Neural cell (in vitro differentiated cells): ENCODE data around the gene MEMO1.
"Not testable (repeated sequence)": the region's sequence is repeated elsewhere in the genome, so short reads cannot be mapped to it uniquely, and the experiment has no call there.

ENCODE experiments used
- EZH2 ChIP-seq: fragments of 200-600, 300-800 bp; shearing (Covaris generic), sonication (generic); IDR thresholded peaks from 2 replicates; pipeline ENCODE4 v1.6.1; 2014; ENCODE audit warnings: antibody characterized with exemption, low read length, borderline replicate concordance, mild to moderate bottlenecking; ENCODE audit not compliant: insufficient read depth, poor library complexity, severe bottlenecking
- TAF1 ChIP-seq: IDR thresholded peaks from 2 replicates; pipeline ENCODE4 v1.6.1; 2012; ENCODE audit warnings: low read depth
- TF ChIP-seq, protein P1 (sequence below): fragments of 450-650 bp; IDR thresholded peaks from 2 replicates; pipeline ENCODE4 v1.5.1; 2014; ENCODE audit warnings: antibody characterized with exemption, mild to moderate bottlenecking, moderate library complexity; ENCODE audit not compliant: poor library complexity, severe bottlenecking

DNA sequence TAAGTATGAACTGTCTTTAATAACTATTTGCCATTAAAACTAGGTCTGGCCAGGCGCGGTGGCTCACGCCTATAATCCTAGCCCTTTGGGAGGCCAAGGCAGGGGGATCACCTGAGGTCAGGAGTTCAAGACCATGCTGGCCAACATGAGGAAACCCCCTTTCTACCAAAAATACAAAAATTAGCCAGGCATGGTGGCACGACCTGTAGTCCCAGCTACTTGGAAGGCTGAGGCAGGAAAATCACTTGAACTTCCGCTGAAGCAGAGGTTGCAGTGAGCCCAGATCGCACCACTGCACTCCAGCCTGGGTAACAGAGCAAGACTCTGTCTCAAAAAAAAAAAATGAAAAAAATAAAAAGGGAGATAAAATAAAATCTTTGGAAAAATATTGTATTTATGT is 44.4 kb downstream of the MEMO1 start:
- TF ChIP-seq, protein P1, sequence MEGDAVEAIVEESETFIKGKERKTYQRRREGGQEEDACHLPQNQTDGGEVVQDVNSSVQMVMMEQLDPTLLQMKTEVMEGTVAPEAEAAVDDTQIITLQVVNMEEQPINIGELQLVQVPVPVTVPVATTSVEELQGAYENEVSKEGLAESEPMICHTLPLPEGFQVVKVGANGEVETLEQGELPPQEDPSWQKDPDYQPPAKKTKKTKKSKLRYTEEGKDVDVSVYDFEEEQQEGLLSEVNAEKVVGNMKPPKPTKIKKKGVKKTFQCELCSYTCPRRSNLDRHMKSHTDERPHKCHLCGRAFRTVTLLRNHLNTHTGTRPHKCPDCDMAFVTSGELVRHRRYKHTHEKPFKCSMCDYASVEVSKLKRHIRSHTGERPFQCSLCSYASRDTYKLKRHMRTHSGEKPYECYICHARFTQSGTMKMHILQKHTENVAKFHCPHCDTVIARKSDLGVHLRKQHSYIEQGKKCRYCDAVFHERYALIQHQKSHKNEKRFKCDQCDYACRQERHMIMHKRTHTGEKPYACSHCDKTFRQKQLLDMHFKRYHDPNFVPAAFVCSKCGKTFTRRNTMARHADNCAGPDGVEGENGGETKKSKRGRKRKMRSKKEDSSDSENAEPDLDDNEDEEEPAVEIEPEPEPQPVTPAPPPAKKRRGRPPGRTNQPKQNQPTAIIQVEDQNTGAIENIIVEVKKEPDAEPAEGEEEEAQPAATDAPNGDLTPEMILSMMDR: not testable (repeated sequence)
- not testable (repeated sequence) for TF ChIP-seq EZH2, TAF1
